Mesothelial cell of epicardium (in vitro differentiated cells): ENCODE data around the gene HHAT. TPM values are rescaled to one million over a fixed set of nuclear protein-coding genes. Genes with fewer than 3 reads are reported as not detected.

Experiments used
- DNase-seq, 2 experiments: peaks; one replicate each; pipeline ENCODE4 v3.0.0; 2021; ENCODE audit warnings: low spot score in 2 of 2; ENCODE audit not compliant: unreplicated experiment in 2 of 2
- H3K27ac Mint-ChIP-seq: 2 replicates; pipeline ENCODE4 v1.8.0; 2021; ENCODE audit warnings: mixed read lengths
- H3K27me3 Mint-ChIP-seq: 2 replicates; pipeline ENCODE4 v1.8.0; 2021; ENCODE audit warnings: low read depth, mixed read lengths
- H3K36me3 Mint-ChIP-seq: 2 replicates; pipeline ENCODE4 v1.8.0; 2021; ENCODE audit warnings: mixed read lengths
- H3K4me1 Mint-ChIP-seq: 2 replicates; pipeline ENCODE4 v1.8.0; 2021; ENCODE audit warnings: mixed read lengths
- H3K4me3 Mint-ChIP-seq: 2 replicates; pipeline ENCODE4 v1.8.0; 2021; ENCODE audit warnings: mild to moderate bottlenecking, moderate library complexity, mixed read lengths
- H3K9me3 Mint-ChIP-seq: 2 replicates; pipeline ENCODE4 v1.8.0; 2021; ENCODE audit warnings: mixed read lengths
- CTCF ChIP-seq: fragments of 200-600 bp; sonication (generic); IDR thresholded peaks from one replicate; pipeline ENCODE4 v1.5.0; 2021; ENCODE audit warnings: antibody characterized with exemption; ENCODE audit not compliant: unreplicated experiment
- total RNA-seq: library from RNA; stranded (reverse); gene quantifications from 3 replicates; pipeline ENCODE4 v1.2.1, GENCODE V29; 2021

Gene HHAT
- total RNA-seq, 1 donor from 2014 or later: 19.2 TPM

DNA sequence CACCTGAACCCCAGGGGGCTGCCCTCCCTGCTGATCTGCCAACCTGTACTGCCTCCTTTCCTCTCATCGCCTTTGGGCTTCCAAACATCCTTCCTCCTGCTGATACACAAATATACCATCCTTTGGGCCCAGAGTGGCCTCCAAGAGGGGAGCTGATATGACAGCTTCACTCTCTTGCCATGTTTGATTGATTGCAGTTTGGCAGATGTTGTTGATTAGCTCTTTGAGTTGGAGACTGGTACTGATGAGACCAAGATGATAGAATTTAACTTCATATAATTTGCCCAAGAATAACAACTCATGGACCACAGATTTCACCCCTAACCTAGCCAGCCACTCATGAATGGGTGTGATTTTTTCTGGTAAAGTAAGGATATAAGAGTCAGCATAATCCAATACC, 227.8 kb downstream of the HHAT start:
- Mint-ChIP-seq H3K4me1 (peaks cover 38% of the 10 kb centered on the region), H3K36me3 (no peaks in the 10 kb centered on the region), H3K9me3 (no peaks in the 10 kb centered on the region), H3K27ac (no peak overlapping the region), H3K27me3 (peaks cover 41% of the 10 kb centered on the region), H3K4me3 (no peak overlapping the region)
- TF ChIP-seq CTCF: no peak
- DNase-seq: no peak

- Mint-ChIP-seq H3K9me3 (no peaks in the 10 kb centered on the region), H3K27me3 (peaks cover 39% of the 10 kb centered on the region), H3K27ac (no peak overlapping the region), H3K36me3 (no peaks in the 10 kb centered on the region), H3K4me3 (no peak overlapping the region), H3K4me1 (peaks cover 30% of the 10 kb centered on the region)
- no peak for TF ChIP-seq CTCF
- DNase-seq: no peak
These were observed 228.8 kb downstream of the HHAT start for GRCh38 chr1:210557426-210558077.

DNA sequence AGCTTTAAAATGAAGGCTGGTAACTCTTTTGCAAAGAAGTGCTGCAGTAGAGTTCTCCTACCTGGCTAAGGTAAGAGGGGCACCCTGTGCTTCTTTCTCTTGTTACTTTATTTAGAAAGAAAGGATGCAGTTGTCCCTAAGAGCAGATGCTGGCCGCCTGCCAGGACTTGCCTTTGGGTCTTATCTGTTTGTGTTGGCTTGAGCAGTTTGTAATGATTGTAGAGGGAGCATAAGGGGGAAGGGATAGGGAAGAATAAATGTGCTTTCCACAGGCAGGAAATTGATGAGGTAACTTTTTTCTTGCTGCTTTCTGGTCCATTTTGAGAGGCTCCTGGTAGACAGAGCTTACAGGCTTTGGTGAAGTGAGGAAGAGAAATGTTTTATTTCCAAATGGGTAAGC, 229.6 kb downstream of the HHAT start:
- no peaks in the 10 kb centered on the region for H3K36me3 Mint-ChIP-seq
- H3K9me3 Mint-ChIP-seq: no peaks in the 10 kb centered on the region
- DNase-seq: peak; percentile 34 to 67

GRCh38 chr1:210565306-210565705, 236.6 kb downstream of the HHAT start:
- Mint-ChIP-seq H3K9me3 (no peaks in the 10 kb centered on the region), H3K4me1 (no peaks in the 10 kb centered on the region), H3K4me3 (no peak overlapping the region), H3K36me3 (no peaks in the 10 kb centered on the region), H3K27me3 (peaks cover 32% of the 10 kb centered on the region), H3K27ac (no peak overlapping the region)
- TF ChIP-seq CTCF: no peak
- DNase-seq: no peak

More for the DNA sequence above, 229.6 kb downstream of the HHAT start:
- Mint-ChIP-seq H3K27ac (no peak overlapping the region), H3K27me3 (peaks cover 38% of the 10 kb centered on the region), H3K4me3 (no peak overlapping the region), H3K4me1 (peaks cover 30% of the 10 kb centered on the region)
- TF ChIP-seq CTCF: no peak

DNA sequence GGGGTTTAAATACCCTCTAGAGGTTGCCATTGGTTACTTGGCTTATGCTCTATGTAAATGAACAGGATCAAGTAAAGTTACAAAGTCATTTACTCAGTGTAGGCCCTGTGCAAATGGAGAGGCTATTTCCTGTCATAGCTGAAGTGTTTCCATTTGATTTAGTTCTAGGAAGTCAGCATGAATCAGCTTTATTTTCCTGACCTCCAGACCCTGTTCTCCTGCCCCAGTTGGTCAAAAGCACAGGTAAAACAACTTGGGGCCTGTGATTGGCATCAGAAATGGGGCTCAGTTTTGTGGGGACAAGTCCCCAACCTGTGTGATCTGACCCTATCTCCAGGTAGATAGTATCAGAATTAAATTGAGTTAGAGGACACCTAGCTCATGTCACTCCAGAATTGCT, 239.9 kb downstream of the HHAT start:
- Mint-ChIP-seq H3K27ac (no peak overlapping the region), H3K9me3 (no peaks in the 10 kb centered on the region), H3K4me3 (no peak overlapping the region), H3K4me1 (peaks cover 7% of the 10 kb centered on the region), H3K36me3 (no peaks in the 10 kb centered on the region), H3K27me3 (peaks cover 25% of the 10 kb centered on the region)
- DNase-seq: no peak
- no peak for TF ChIP-seq CTCF
